ENCODE results near the gene PKNOX2.

- TF ChIP-seq CTCF (conservative IDR thresholded peaks at IDR 0.05; ENCODE audit: low read depth, low read length) (no peak), SMC3 (IDR thresholded peaks at IDR 0.05; ENCODE audit: low read depth, low read length) (no peak), POLR2A (IDR thresholded peaks at IDR 0.05; ENCODE audit: low read depth, low read length) (no peak), FOS (IDR thresholded peaks at IDR 0.05; ENCODE audit: low read depth, low read length) (no peak), RAD21 (IDR thresholded peaks at IDR 0.05; ENCODE audit: low read length) (no peak), CEBPB (IDR thresholded peaks at IDR 0.05; ENCODE audit: low read depth, low read length) (no peak), MAZ (IDR thresholded peaks at IDR 0.05; ENCODE audit: borderline replicate concordance, low read depth, low read length) (no peak), MAFK (IDR thresholded peaks at IDR 0.05; ENCODE audit: low read depth, low read length) (no peak), RFX5 (IDR thresholded peaks at IDR 0.05; ENCODE audit: low read depth, low read length) (no peak), USF2 (IDR thresholded peaks at IDR 0.05; ENCODE audit: low read depth, low read length) (no peak), MXI1 (IDR thresholded peaks at IDR 0.05; ENCODE audit: borderline replicate concordance, low read depth, low read length) (no peak)
These were observed 60.9 kb downstream of the PKNOX2 start for GRCh38 chr11:125225401-125225800.

All from IMR-90 (cell line).